Activated CD4-positive, alpha-beta T cell treated with anti-CD3 and anti-CD28 coated beads for 4 hours (primary cell): ENCODE data around the gene ABCC5.
A peak's percentile ranks its signal among the peaks of the same experiment; 100 is the strongest.
"Not testable (repeated sequence)": the region's sequence is repeated elsewhere in the genome, so short reads cannot be mapped to it uniquely, and the experiment has no call there.

ENCODE experiments used
- DNase-seq, 2 donors: peaks; one replicate each; pipeline ENCODE4 v3.0.0-alpha.2; 2020

The ABCC5 gene

GRCh38 chr3:184017672-184018423, at the start of gene ABCC5:
ABCC5 (minus strand) TSS chr3:184017884; CDS start chr3:184014392, 3,492 bp downstream.
- DNase-seq, result peak; percentile 81 to 82

GRCh38 chr3:184066211-184066610, 48.5 kb upstream of the ABCC5 start:
- no peak for DNase-seq

DNA sequence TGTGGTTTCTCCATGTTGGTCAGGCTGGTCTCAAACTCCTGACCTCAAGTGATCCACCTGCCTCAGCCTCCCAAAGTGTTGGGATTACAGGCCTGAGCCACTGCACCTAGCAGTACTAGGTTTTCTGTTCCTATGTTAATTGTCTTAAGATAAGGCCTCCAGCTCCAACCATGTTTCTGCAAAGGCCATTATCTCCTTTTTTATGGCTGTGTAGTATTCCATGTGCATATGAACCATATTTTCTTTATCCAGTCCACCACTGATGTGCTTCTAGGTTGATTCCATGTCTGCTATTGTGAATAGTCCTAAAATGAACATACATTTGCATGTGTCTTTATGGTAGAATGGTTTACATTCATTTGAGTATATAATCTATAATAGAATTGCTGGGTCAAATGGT, 45.0 kb upstream of the ABCC5 start:
- DNase-seq, result no peak

- no peak for DNase-seq
Observed at GRCh38 chr3:184059424-184059823, 41.7 kb upstream of the ABCC5 start.

DNA sequence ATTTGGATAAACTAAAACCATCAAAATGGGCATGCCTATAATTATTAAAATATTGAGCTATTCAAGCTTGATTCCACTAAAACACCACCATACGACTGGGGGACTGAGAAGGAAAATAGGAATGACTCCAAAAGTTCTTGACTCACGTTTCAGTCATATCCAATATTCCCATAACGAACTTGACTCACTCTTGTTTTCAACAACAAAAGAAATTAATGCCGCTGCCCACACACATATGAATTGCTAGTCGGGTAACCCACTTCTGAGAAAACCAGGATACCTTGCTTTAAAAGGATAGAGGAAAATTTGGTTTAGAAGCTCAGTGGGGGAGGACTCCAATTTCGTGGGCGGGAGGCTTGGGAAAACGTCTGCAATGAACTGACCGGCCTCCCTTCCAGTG, 40.3 kb upstream of the ABCC5 start:
- DNase-seq, result no peak

DNA sequence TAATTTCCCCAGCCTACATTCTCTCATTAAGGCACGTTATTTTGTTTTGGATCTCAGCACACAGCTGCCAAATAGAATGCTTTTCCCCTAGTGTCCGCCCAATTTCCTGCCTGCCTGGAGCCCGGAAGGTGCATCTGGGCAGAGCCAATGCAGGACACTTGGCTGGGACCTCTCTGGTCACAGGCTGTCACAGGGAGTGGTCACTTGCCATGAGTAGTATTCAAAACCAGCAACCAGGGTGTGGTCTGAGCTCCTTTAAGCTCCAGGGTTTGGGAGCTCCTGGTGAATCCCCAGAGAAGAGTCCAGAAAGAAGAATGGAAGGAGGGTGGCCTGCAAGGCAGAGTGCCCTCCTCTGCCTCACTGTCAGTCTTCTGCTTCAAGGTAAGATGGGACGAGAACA, 35.1 kb upstream of the ABCC5 start, which contains the start of gene HTR3C:
Gene HTR3C, plus strand, starts transcription at position 281 of the 400 bp plus-strand sequence. Its CDS starts 34 bp downstream, at position 315.
- DNase-seq, result no peak

- no peak for DNase-seq
Observed at GRCh38 chr3:184050217-184050847, 32.6 kb upstream of the ABCC5 start.

DNA sequence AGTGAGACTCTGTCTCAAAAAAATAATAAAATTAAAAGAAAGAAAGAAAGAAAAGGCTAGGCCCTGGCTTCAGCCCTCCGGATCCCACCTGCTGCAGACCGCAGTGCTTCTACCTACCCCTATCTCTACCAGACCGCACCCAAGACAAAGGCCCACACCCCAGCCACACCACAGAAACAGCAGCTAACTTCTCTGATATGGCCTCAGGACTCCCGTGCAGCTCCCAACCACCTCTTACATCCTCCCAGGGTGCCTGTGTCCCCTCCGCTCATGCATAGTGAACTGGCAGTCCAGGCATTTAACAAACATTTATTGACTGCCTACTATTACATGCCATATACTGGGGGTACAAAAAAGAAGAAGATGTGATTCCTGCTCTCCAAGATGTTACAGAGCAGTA, 28.3 kb upstream of the ABCC5 start:
- no peak for DNase-seq

DNA sequence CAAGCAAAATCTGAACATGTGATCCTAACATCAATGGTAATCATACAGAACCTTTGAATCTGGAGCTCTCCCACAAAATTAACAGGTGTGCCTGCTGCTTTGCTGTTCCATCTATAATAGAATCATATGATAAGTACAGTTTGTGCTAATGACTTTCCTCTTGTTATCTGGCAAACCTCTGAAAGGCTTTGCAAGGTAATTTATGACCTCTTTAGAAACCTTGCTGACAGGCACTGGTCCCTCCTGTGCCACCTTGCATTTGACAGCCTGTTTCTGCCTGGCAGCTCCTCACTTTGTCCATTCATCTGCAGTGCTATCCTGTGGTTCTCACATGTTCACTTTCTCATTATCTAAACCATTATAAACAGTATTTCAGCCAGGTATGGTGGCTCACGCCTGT, 24.9 kb upstream of the ABCC5 start:
- DNase-seq, result no peak

DNA sequence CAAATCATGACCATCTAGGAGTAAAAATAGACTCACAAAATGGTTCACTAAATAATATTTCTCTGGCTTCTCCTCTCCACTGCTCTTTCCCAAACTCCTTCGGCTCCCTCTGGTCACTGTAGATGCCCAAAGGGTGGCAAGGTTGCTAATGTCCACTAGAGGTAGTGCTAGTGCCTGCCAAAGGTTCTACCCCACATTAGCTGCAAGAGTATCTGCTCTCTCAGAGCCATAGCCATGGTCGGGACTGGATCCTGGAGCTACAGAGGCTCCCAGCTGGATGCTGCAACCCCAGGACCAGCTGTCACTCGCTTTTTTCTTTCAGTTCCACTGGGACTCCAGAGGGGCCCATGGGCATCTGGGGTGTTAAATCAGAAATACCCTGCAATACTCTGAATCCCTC, 22.3 kb upstream of the ABCC5 start:
- DNase-seq, result no peak

DNA sequence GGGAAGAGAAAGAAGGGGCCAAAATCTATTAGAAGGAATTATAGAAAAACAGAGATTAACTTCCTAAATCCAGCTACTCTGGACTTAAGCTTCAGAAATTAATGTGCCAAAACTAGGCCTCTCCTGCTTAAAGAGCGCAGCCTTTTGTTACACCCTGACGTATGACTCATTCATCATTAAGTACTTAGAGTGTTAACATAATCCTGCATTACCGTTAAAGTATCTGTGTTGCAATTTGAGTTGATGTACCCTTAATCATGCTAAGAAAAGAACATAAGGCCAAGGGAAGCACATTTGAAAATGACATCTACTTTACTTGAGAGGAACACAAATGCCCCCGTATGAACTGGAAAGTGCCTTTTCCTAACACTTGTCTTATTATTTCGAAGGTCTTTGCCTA, 21.7 kb upstream of the ABCC5 start:
- DNase-seq, result no peak

GRCh38 chr3:184038307-184038706, 20.6 kb upstream of the ABCC5 start:
- not testable (repeated sequence) for DNase-seq

DNA sequence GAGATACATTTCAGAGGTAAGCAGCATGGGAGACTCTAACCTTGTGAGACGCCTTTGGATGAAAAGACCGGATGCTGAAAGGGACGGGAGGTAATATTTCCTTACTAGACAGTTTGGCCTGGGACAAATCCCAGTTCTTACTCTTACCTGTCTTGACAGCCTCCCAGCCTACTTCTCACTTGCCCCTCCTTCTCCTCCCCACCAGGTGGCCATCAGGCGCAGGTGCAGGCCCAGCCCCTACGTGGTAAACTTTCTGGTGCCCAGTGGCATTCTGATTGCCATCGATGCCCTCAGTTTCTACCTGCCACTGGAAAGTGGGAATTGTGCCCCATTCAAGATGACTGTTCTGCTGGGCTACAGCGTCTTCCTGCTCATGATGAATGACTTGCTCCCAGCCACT, 20.1 kb upstream of the ABCC5 start:
- no peak for DNase-seq

DNA sequence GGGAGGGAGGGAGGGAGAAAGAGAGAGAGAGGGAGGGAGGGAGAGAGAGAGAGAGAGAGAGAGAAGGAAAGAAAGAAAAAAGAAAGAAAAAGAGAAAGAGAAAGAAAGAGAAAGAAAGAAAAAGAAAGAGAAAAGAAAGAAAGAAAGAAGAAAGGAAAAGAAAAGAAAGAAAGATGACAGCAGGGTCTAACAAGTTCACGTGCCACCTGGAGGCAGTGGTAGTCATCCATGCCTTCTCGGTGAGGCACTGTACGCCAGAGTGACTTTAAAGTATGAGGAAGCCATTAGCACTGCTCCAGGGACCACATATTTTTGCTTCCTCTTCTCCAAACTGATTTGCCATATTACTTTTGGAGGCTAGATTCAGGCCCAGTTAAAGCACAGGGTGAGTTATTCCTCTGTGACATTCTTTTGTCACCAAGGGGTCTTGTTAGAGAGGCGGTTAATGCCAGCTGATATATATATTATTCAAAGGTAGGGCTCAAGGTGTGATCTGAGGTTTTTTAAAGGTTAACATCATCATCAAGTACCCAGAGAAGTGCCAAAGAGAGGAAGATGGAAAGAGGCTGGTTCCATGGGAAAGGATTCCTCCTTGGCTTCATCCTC, 13.6 kb upstream of the ABCC5 start, which contains the start of gene HTR3D:
Gene HTR3D, plus strand, starts transcription at position 556 of the 606 bp plus-strand sequence. Its CDS starts 0 bp downstream, at position 556.
- no peak for DNase-seq

- no peak for DNase-seq
Observed at GRCh38 chr3:184030536-184030935, 12.9 kb upstream of the ABCC5 start.

- DNase-seq, result no peak
Observed at GRCh38 chr3:184029443-184029842, 11.8 kb upstream of the ABCC5 start.

GRCh38 chr3:184028275-184028890, 10.7 kb upstream of the ABCC5 start:
- not testable (repeated sequence) for DNase-seq

- DNase-seq, result not testable (repeated sequence)
Observed at GRCh38 chr3:184025256-184025655, 7.6 kb upstream of the ABCC5 start.

GRCh38 chr3:184022323-184022722, 4.6 kb upstream of the ABCC5 start:
- DNase-seq, result no peak

- no peak for DNase-seq
Observed at GRCh38 chr3:184018424-184018973, 815 bp upstream of the ABCC5 start.

DNA sequence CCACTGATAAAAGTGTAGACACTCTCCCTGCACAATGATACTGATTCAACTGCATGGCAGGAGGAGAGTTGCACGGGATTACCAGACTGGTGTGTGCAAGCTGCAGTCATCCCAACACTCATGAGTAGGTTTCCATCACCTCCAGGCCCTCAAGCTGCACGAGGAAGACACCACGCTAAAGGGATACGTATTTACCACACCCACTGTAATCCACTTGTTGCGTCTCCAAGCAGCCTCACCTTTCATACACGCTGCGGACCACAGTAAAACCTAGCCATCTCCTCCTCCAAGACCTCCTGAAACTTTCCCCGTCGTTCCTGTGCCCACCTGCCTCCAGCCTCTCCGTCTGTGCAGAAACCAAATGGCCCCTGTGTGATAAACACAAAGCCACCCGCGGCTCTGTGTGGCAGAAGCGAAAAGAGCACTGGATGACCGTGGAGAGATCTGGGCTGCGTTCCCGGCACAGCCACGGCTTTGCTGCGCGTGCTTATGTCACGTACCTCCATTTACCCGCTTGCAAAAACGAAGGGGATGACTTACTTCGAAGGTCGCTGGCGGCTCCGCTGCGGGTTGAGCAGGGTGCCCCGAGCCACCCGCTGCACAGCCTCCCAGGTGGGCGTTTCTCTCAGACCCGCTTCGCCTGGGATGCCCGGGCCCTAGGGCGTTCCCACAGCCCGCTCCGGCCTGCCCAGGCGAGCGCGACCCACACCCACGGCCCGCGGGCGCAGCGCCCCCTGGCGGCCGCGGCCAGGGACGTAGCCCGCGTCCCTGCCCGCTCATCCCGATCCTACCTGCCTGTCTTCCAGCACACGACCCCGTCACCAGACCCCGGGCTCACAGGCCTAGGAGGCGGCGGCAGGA, 643 bp downstream of the ABCC5 start:
- DNase-seq, result peak; percentile 33 to 44

- no peak for DNase-seq
Observed at GRCh38 chr3:184016169-184016570, 1.5 kb downstream of the ABCC5 start.
